DOHH2 (cell line): ENCODE data around the gene PGAP2.

Source experiments
- H3F3A ChIP-seq: fragments of 200-600 bp; sonication (generic), shearing (Covaris generic); 2 replicates; pipeline ENCODE4 v1.6.0; 2016; ENCODE audit warnings: antibody characterized with exemption, mild to moderate bottlenecking; ENCODE audit not compliant: control insufficient read depth, insufficient read depth
- H3K27ac ChIP-seq: fragments of 200-600 bp; sonication (generic); 2 replicates; pipeline ENCODE4 v1.5.1; 2014; ENCODE audit warnings: low read depth, mild to moderate bottlenecking, low read length, moderate library complexity
- H3K27me3 ChIP-seq: fragments of 200-600 bp; sonication (generic); 2 replicates; pipeline ENCODE4 v1.6.1; 2014; ENCODE audit warnings: mild to moderate bottlenecking, low read length, mixed read lengths; ENCODE audit not compliant: control insufficient read depth
- H3K36me3 ChIP-seq: fragments of 200-600 bp; sonication (generic); 2 replicates; pipeline ENCODE4 v1.6.1; 2014; ENCODE audit warnings: mild to moderate bottlenecking, low read length, moderate library complexity, mixed read lengths; ENCODE audit not compliant: control insufficient read depth
- H3K4me1 ChIP-seq: fragments of 200-600 bp; sonication (generic); 2 replicates; pipeline ENCODE4 v1.6.1; 2014; ENCODE audit warnings: mild to moderate bottlenecking, low read length, mixed read lengths; ENCODE audit not compliant: control insufficient read depth
- H3K4me2 ChIP-seq: fragments of 200-600 bp; sonication (generic); 2 replicates; pipeline ENCODE4 v1.6.0; 2014; ENCODE audit warnings: mild to moderate bottlenecking, low read length, moderate library complexity
- H3K4me3 ChIP-seq: fragments of 200-600 bp; sonication (generic); 2 replicates; pipeline ENCODE4 v1.5.1; 2014; ENCODE audit warnings: mild to moderate bottlenecking, low read length, mixed read lengths
- H3K79me2 ChIP-seq: fragments of 200-600 bp; sonication (generic); 2 replicates; pipeline ENCODE4 v1.6.1; 2014; ENCODE audit warnings: mild to moderate bottlenecking, low read length, mixed read lengths; ENCODE audit not compliant: control insufficient read depth
- H3K9me2 ChIP-seq: fragments of 200-600 bp; sonication (generic); replicated peaks from 2 replicates; pipeline ENCODE4 v1.6.1; 2014; ENCODE audit warnings: mild to moderate bottlenecking, low read length, mixed read lengths; ENCODE audit not compliant: control insufficient read depth
- H3K9me3 ChIP-seq: fragments of 200-600 bp; sonication (generic); 2 replicates; pipeline ENCODE4 v1.6.1; 2014; ENCODE audit warnings: antibody characterized with exemption, low read length, mixed read lengths; ENCODE audit not compliant: control insufficient read depth, insufficient read depth
- H4K20me1 ChIP-seq: fragments of 200-600 bp; sonication (generic); 2 replicates; pipeline ENCODE4 v1.6.0; 2014; ENCODE audit warnings: low read depth, mild to moderate bottlenecking, antibody characterized with exemption, low read length, moderate library complexity; ENCODE audit not compliant: control insufficient read depth, insufficient read depth
- CTCF ChIP-seq: fragments of 200-600 bp; sonication (generic); IDR thresholded peaks from one replicate; pipeline ENCODE4 v1.5.1; 2014; ENCODE audit warnings: antibody characterized with exemption, mild to moderate bottlenecking, low read depth, low read length; ENCODE audit not compliant: poor library complexity, severe bottlenecking
- EZH2phosphoT487 ChIP-seq: fragments of 200-600 bp; sonication (generic); IDR thresholded peaks from 2 replicates; pipeline ENCODE4 v1.6.1; 2017; ENCODE audit warnings: borderline replicate concordance, mild to moderate bottlenecking, antibody characterized with exemption, low read length, moderate library complexity, mixed read lengths

PGAP2 gene

GRCh38 chr11:3796801-3797328 is 11.5 kb upstream of the PGAP2 start:
- Histone ChIP-seq H3F3A (no peaks in the 10 kb centered on the region), H3K27me3 (no peaks in the 10 kb centered on the region), H3K36me3 (peaks cover 53% of the 10 kb centered on the region), H3K9me3 (no peaks in the 10 kb centered on the region), H4K20me1 (peaks cover 24% of the 10 kb centered on the region), H3K4me1 (peaks cover 28% of the 10 kb centered on the region), H3K4me3 (peak overlapping the region; percentile 93), H3K4me2 (peak overlapping the region; percentile 91), H3K27ac (peak overlapping the region; percentile 58), H3K9me2 (no peaks in the 10 kb centered on the region), H3K79me2 (peaks cover 74% of the 10 kb centered on the region)
- TF ChIP-seq EZH2phosphoT487 = no peak
- no peak for TF ChIP-seq CTCF

GRCh38 chr11:3797329-3798090 is 10.8 kb upstream of the PGAP2 start, which contains the start of gene NUP98:
TSS of gene NUP98 (minus strand) at chr11:3797554. CDS start at chr11:3782117, 15,437 bp downstream.
- Histone ChIP-seq H3F3A (peaks cover 5% of the 10 kb centered on the region; the same call in 1 of the 2 replicates), H3K4me3 (peak within 1 kb of the TSS; percentile 93), H3K4me1 (peaks cover 28% of the 10 kb centered on the region), H3K4me2 (peak within 1 kb of the TSS; percentile 91), H3K9me3 (no peaks in the 10 kb centered on the region), H3K79me2 (peaks cover 68% of the 10 kb centered on the region), H3K9me2 (no peaks in the 10 kb centered on the region), H3K27me3 (no peaks in the 10 kb centered on the region), H4K20me1 (peaks cover 24% of the 10 kb centered on the region), H3K27ac (peak within 1 kb of the TSS; percentile 59), H3K36me3 (peaks cover 47% of the 10 kb centered on the region)
- no peak for TF ChIP-seq EZH2phosphoT487
- peak; percentile 26 for TF ChIP-seq CTCF

- Histone ChIP-seq H3K4me1 (peaks cover 28% of the 10 kb centered on the region), H3K27ac (no peak overlapping the region), H3K9me3 (no peaks in the 10 kb centered on the region), H3F3A (peaks cover 5% of the 10 kb centered on the region; the same call in 1 of the 2 replicates), H3K9me2 (no peaks in the 10 kb centered on the region), H3K36me3 (peaks cover 31% of the 10 kb centered on the region), H3K4me2 (peak overlapping the region; percentile 89), H3K27me3 (no peaks in the 10 kb centered on the region), H3K79me2 (peaks cover 51% of the 10 kb centered on the region), H3K4me3 (peak overlapping the region; percentile 83), H4K20me1 (peaks cover 24% of the 10 kb centered on the region)
- no peak for TF ChIP-seq CTCF
- no peak for TF ChIP-seq EZH2phosphoT487
These were observed 9.2 kb upstream of the PGAP2 start for GRCh38 chr11:3799143-3799542.
